Naive thymus-derived CD4-positive, alpha-beta T cell (primary cell): ENCODE measurements around the gene DOCK3. TPM values are rescaled to one million over a fixed set of nuclear protein-coding genes. Genes with fewer than 3 reads are reported as not detected.
A peak's percentile ranks its signal among the peaks of the same experiment; 100 is the strongest.

Source experiments
- ATAC-seq: fragments of 150-1000 bp; cut with Tn5 transposase; 2 replicates; pipeline ENCODE4 v1.10.0; 2021; ENCODE audit warnings: mild to moderate bottlenecking, moderate library complexity
- CTCF ChIA-PET: fragments of 350-600 bp; sonication (Branson Sonifier 250); formaldehyde crosslinking; loops from one replicate; lab custom pipeline; 2021; ENCODE audit warnings: antibody characterized with exemption; lab: Charles Lee
- POLR2A ChIA-PET: fragments of 350-600 bp; sonication (Branson Sonifier 250); formaldehyde crosslinking; loops from one replicate; lab custom pipeline; 2021; ENCODE audit warnings: antibody characterized with exemption, inconsistent platforms; lab: Charles Lee
- DNase-seq, 9 donors: peaks; one replicate each; pipeline versions ENCODE4 v3.0.0 to v3.0.0-alpha.2; 2020 to 2022; ENCODE audit warnings: mixed read lengths in 1 of 9
- H3K27ac ChIP-seq: one replicate; pipeline ENCODE4 v1.7.0; 2013; ENCODE audit warnings: mild to moderate bottlenecking, low read depth, low read length, moderate library complexity
- H3K27me3 ChIP-seq, 2 donors: one replicate each; pipeline ENCODE4 v1.7.0; 2013; ENCODE audit warnings: low read length in 2 of 2, mild to moderate bottlenecking in 2 of 2, moderate library complexity in 2 of 2; ENCODE audit not compliant: control insufficient read depth in 2 of 2, insufficient read depth in 2 of 2
- H3K36me3 ChIP-seq, 3 experiments: 1 replicate in 2 of 3; 2 replicates in 1 of 3; pipeline ENCODE4 v1.7.0; 2013; ENCODE audit warnings: low read length in 3 of 3, mild to moderate bottlenecking in 3 of 3, moderate library complexity in 1 of 3; ENCODE audit not compliant: insufficient read depth in 3 of 3, control insufficient read depth in 2 of 3
- H3K4me1 ChIP-seq, 2 donors: one replicate each; pipeline ENCODE4 v1.7.0; 2013; ENCODE audit warnings: low read length in 2 of 2, mild to moderate bottlenecking in 2 of 2, moderate library complexity in 1 of 2; ENCODE audit not compliant: control insufficient read depth in 2 of 2, insufficient read depth in 2 of 2
- H3K4me3 ChIP-seq: 2 replicates; pipeline ENCODE4 v1.7.0; 2013; ENCODE audit warnings: mild to moderate bottlenecking, low read length
- H3K9me3 ChIP-seq, 3 experiments: 1 replicate in 2 of 3; 2 replicates in 1 of 3; pipeline ENCODE4 v1.7.0; 2013; ENCODE audit warnings: low read length in 3 of 3; ENCODE audit not compliant: control insufficient read depth in 2 of 3
- H3K27ac Mint-ChIP-seq, 9 donors: one replicate each; pipeline ENCODE4 v1.8.0; 2020 to 2022; ENCODE audit warnings: mixed read lengths in 9 of 9, mild to moderate bottlenecking in 8 of 9, moderate library complexity in 5 of 9, inconsistent platforms in 2 of 9
- H3K27me3 Mint-ChIP-seq, 5 donors: one replicate each; pipeline ENCODE4 v1.8.0; 2021 to 2022; ENCODE audit warnings: mixed read lengths in 5 of 5, mild to moderate bottlenecking in 1 of 5
- H3K36me3 Mint-ChIP-seq, 5 donors: one replicate each; pipeline ENCODE4 v1.8.0; 2020 to 2022; ENCODE audit warnings: mixed read lengths in 5 of 5, mild to moderate bottlenecking in 3 of 5, inconsistent platforms in 1 of 5
- H3K4me1 Mint-ChIP-seq, 7 donors: one replicate each; pipeline ENCODE4 v1.8.0; 2020 to 2022; ENCODE audit warnings: mixed read lengths in 7 of 7, mild to moderate bottlenecking in 3 of 7, inconsistent platforms in 1 of 7
- H3K4me3 Mint-ChIP-seq, 10 donors: one replicate each; pipeline ENCODE4 v1.8.0; 2020 to 2022; ENCODE audit warnings: mild to moderate bottlenecking in 10 of 10, mixed read lengths in 10 of 10, moderate library complexity in 6 of 10, inconsistent platforms in 2 of 10
- H3K9me3 Mint-ChIP-seq, 11 donors: one replicate each; pipeline ENCODE4 v1.8.0; 2020 to 2022; ENCODE audit warnings: mixed read lengths in 11 of 11, mild to moderate bottlenecking in 4 of 11, inconsistent platforms in 1 of 11, moderate library complexity in 1 of 11
- intact Hi-C, 2 donors: fragments of 100-400 bp; cut with micrococcal nuclease; formaldehyde crosslinking; loops; one replicate each; pipeline ENCODE4 v1.15.1; 2023
- polyA plus RNA-seq, 2 donors: library from polyadenylated mRNA; unstranded; fragments of 300-500 nt; fragmentation: Illumina TruSeq; gene quantifications; one replicate each; pipeline ENCODE4 v1.2.3, GENCODE V29; 2021
- total RNA-seq, 6 experiments: library from RNA in 5 of 6; stranded (reverse) in 5 of 6; gene quantifications; 1 replicate in 5 of 6; 2 replicates in 1 of 6; pipeline ENCODE4 v1.2.3 and lab custom pipeline; 2021 to 2026

Gene DOCK3
- total and polyA plus RNA-seq, 7 experiments from 2014 or later: 0.19 to 2.9 (median 1.5) TPM

- H3K9me3 Mint-ChIP-seq: peaks cover 0 to under 1% (median 0%) of the 10 kb centered on the region in 11 donors
- ATAC-seq: no peak
- no peaks in the 10 kb centered on the region for H3K27me3 ChIP-seq
- CTCF ChIA-PET: no interaction called here
- H3K27ac Mint-ChIP-seq: no peak overlapping the region
- no peaks in the 10 kb centered on the region for H3K36me3 ChIP-seq
- no peak overlapping the region for H3K4me3 ChIP-seq
- no peaks in the 10 kb centered on the region for H3K4me1 ChIP-seq
- H3K36me3 Mint-ChIP-seq: peaks cover 0 to 4% (median 0%) of the 10 kb centered on the region in 5 donors
- POLR2A ChIA-PET: no interaction called here
- no peaks in the 10 kb centered on the region for H3K27me3 Mint-ChIP-seq
- no peaks in the 10 kb centered on the region for H3K9me3 ChIP-seq
- DNase-seq: no peak
- H3K4me3 Mint-ChIP-seq: no peak overlapping the region
- H3K27ac ChIP-seq: no peak overlapping the region
- intact Hi-C loops: no loop called here
- H3K4me1 Mint-ChIP-seq: no peaks in the 10 kb centered on the region
These were observed 541.6 kb downstream of the DOCK3 start for GRCh38 chr3:51216291-51216690.

DNA sequence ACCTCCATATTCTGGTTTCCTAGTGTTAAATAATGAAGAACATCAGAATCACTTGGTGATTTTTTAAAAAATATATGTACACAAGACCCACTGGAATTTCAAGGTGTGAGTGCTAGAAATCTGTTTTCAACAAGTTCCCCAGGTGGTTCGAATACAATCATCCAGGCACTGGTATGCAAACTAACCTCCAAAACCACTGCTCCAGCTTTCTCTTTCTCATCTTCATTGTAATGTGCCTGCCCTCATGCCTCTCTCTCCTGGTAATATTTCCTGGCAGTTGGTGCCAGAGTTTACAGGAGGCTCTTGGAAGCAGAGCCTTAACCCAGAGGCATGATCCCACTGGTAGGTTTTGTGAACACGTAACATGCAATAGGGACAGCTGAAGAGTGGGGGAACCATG, 547.2 kb downstream of the DOCK3 start:
- Histone ChIP-seq H3K27me3 (no peaks in the 10 kb centered on the region), H3K36me3 (no peaks in the 10 kb centered on the region), H3K4me1 (no peaks in the 10 kb centered on the region), H3K27ac (no peak overlapping the region), H3K4me3 (no peak overlapping the region), H3K9me3 (no peaks in the 10 kb centered on the region)
- ChIA-PET CTCF (interaction anchor here (0.7 kb wide), 1 partner anchor 358 kb away, joined by 3 read pairs; no protein-coding TSS in a partner anchor), POLR2A (no interaction called here)
- Mint-ChIP-seq H3K4me1 (no peaks in the 10 kb centered on the region), H3K9me3 (no peaks in the 10 kb centered on the region), H3K27ac (no peak overlapping the region), H3K27me3 (no peaks in the 10 kb centered on the region), H3K36me3 (peaks cover 0 to 4% (median 0%) of the 10 kb centered on the region in 5 donors), H3K4me3 (no peak overlapping the region)
- ATAC-seq: no peak
- DNase-seq: no peak
- intact Hi-C loops: no loop called here

- no peaks in the 10 kb centered on the region for H3K27me3 Mint-ChIP-seq
- intact Hi-C loops: no loop called here
- H3K9me3 ChIP-seq: no peaks in the 10 kb centered on the region
- no peak overlapping the region for H3K4me3 Mint-ChIP-seq
- ChIA-PET CTCF (no interaction called here), POLR2A (no interaction called here)
- no peaks in the 10 kb centered on the region for H3K27me3 ChIP-seq
- H3K9me3 Mint-ChIP-seq: peaks cover 0 to 7% (median 0%) of the 10 kb centered on the region in 11 donors
- H3K4me1 ChIP-seq: no peaks in the 10 kb centered on the region
- no peaks in the 10 kb centered on the region for H3K36me3 ChIP-seq
- no peaks in the 10 kb centered on the region for H3K4me1 Mint-ChIP-seq
- H3K27ac Mint-ChIP-seq: no peak overlapping the region
- ATAC-seq (no peak), DNase-seq (no peak)
- no peak overlapping the region for H3K4me3 ChIP-seq
- no peak overlapping the region for H3K27ac ChIP-seq
- H3K36me3 Mint-ChIP-seq: no peaks in the 10 kb centered on the region
These were observed 549.6 kb downstream of the DOCK3 start for GRCh38 chr3:51224283-51224682.

DNA sequence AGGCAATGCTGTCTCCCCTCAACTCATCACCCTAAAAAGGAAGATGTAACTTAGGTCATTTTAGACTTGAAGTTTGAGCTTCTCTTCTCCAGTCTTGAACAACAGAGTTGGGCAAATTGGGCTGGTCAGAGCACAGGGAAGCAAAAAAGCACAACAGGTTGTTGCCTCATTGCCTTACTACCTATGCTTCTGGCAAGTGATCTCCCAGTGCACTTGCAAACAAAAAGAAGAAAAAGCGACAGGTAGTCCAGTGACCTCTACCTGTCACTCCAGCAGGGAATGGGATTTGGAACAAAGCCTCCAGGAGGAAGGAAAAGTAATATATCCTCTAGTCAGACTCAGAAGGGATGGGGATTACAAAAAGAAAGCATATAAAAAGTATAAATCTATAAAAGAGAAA, 550.1 kb downstream of the DOCK3 start:
- ChIA-PET POLR2A (no interaction called here), CTCF (no interaction called here)
- no peaks in the 10 kb centered on the region for H3K36me3 ChIP-seq
- H3K4me1 ChIP-seq: no peaks in the 10 kb centered on the region
- Mint-ChIP-seq H3K4me3 (no peak overlapping the region), H3K4me1 (no peaks in the 10 kb centered on the region), H3K27me3 (no peaks in the 10 kb centered on the region), H3K36me3 (no peaks in the 10 kb centered on the region), H3K9me3 (peaks cover 0 to 7% (median 0%) of the 10 kb centered on the region in 11 donors), H3K27ac (no peak overlapping the region)
- no peak for ATAC-seq
- no peak for DNase-seq
- H3K27ac ChIP-seq: no peak overlapping the region
- no peaks in the 10 kb centered on the region for H3K9me3 ChIP-seq
- H3K4me3 ChIP-seq: no peak overlapping the region
- intact Hi-C loops: no loop called here
- H3K27me3 ChIP-seq: no peaks in the 10 kb centered on the region

- Histone ChIP-seq H3K4me3 (no peak overlapping the region), H3K27ac (no peak overlapping the region), H3K27me3 (no peaks in the 10 kb centered on the region), H3K4me1 (no peaks in the 10 kb centered on the region), H3K9me3 (no peaks in the 10 kb centered on the region), H3K36me3 (no peaks in the 10 kb centered on the region)
- DNase-seq: no peak
- no peaks in the 10 kb centered on the region for H3K27me3 Mint-ChIP-seq
- ChIA-PET CTCF (no interaction called here), POLR2A (no interaction called here)
- ATAC-seq: no peak
- no peak overlapping the region for H3K27ac Mint-ChIP-seq
- intact Hi-C loops: no loop called here
- H3K4me3 Mint-ChIP-seq: no peak overlapping the region
- peaks cover 0 to 12% (median 0%) of the 10 kb centered on the region in 5 donors for H3K36me3 Mint-ChIP-seq
- H3K9me3 Mint-ChIP-seq: peaks cover 0 to 17% (median 3%) of the 10 kb centered on the region in 11 donors
- H3K4me1 Mint-ChIP-seq: peaks cover 0 to 10% (median 4%) of the 10 kb centered on the region in 7 donors
These were observed 568.2 kb downstream of the DOCK3 start for GRCh38 chr3:51242939-51243338.

GRCh38 chr3:51243924-51244323, 569.2 kb downstream of the DOCK3 start:
- H3K4me1 ChIP-seq: no peaks in the 10 kb centered on the region
- H3K4me3 Mint-ChIP-seq: no peak overlapping the region
- CTCF ChIA-PET: no interaction called here

GRCh38 chr3:51245867-51246266, 571.1 kb downstream of the DOCK3 start:
- POLR2A ChIA-PET: no interaction called here
- Mint-ChIP-seq H3K36me3 (no peaks in the 10 kb centered on the region), H3K9me3 (peaks cover 0 to 11% (median 5%) of the 10 kb centered on the region in 11 donors), H3K27me3 (no peaks in the 10 kb centered on the region), H3K4me3 (no peak overlapping the region), H3K27ac (no peak overlapping the region), H3K4me1 (peaks cover 0 to 6% (median 4%) of the 10 kb centered on the region in 7 donors)
- CTCF ChIA-PET: no interaction called here
- no peaks in the 10 kb centered on the region for H3K36me3 ChIP-seq
- no peak overlapping the region for H3K4me3 ChIP-seq
- ATAC-seq: no peak
- no peaks in the 10 kb centered on the region for H3K4me1 ChIP-seq
- DNase-seq: no peak
- H3K27me3 ChIP-seq: no peaks in the 10 kb centered on the region
- no peaks in the 10 kb centered on the region for H3K9me3 ChIP-seq
- H3K27ac ChIP-seq: no peak overlapping the region
- intact Hi-C loops: no loop called here

More at GRCh38 chr3:51243924-51244323, 569.2 kb downstream of the DOCK3 start:
- no peaks in the 10 kb centered on the region for H3K9me3 ChIP-seq
- H3K4me1 Mint-ChIP-seq: peaks cover 0 to 10% (median 4%) of the 10 kb centered on the region in 7 donors
- POLR2A ChIA-PET: interaction anchor here (0.7 kb wide), 1 partner anchor 469 kb away, joined by 3 read pairs; no protein-coding TSS in a partner anchor
- ATAC-seq (no peak), DNase-seq (no peak)
- no peaks in the 10 kb centered on the region for H3K27me3 Mint-ChIP-seq
- H3K9me3 Mint-ChIP-seq: peaks cover 0 to 20% (median 2%) of the 10 kb centered on the region in 11 donors
- peaks cover 0 to 7% (median 0%) of the 10 kb centered on the region in 5 donors for H3K36me3 Mint-ChIP-seq
- H3K36me3 ChIP-seq: no peaks in the 10 kb centered on the region
- H3K27ac ChIP-seq: no peak overlapping the region
- no peaks in the 10 kb centered on the region for H3K27me3 ChIP-seq
- peak overlapping the region in 1 of 9 donors; percentile 24 for H3K27ac Mint-ChIP-seq
- no peak overlapping the region for H3K4me3 ChIP-seq
- intact Hi-C loops: no loop called here
